HEK293 (cell line): ENCODE measurements around the gene CANX.

ENCODE experiments used
- CTCF ChIA-PET: fragments of 350-600 bp; formaldehyde crosslinking; extraction: SDS; loops from one replicate; lab custom pipeline; 2021; ENCODE audit warnings: antibody characterized with exemption; lab: Yijun Ruan, JAX
- POLR2A ChIA-PET: fragments of 300-600 bp; formaldehyde crosslinking; extraction: SDS; loops from one replicate; lab custom pipeline; 2020; ENCODE audit warnings: antibody characterized with exemption, inconsistent platforms; lab: Yijun Ruan, JAX
- H3K27ac ChIP-seq: fragments of 200-500 bp; sonication (Bioruptor generic); 2 replicates; pipeline ENCODE4 v1.5.1; 2014; ENCODE audit warnings: low read depth, low read length, control low read depth, inconsistent platforms; ENCODE audit errors: extremely low read depth
- H3K36me3 ChIP-seq, 2 experiments: fragments of 200-500 bp in 1 of 2; sonication (Bioruptor generic) in 1 of 2; 1 replicate in 1 of 2; 2 replicates in 1 of 2; pipeline ENCODE4 v1.5.1; 2014 to 2017; ENCODE audit warnings: inconsistent platforms in 2 of 2, low read length in 2 of 2; ENCODE audit not compliant: control insufficient read depth in 2 of 2, insufficient read depth in 1 of 2
- H3K4me1 ChIP-seq: fragments of 200-500 bp; sonication (Bioruptor generic); 2 replicates; pipeline ENCODE4 v1.5.1; 2014; ENCODE audit warnings: mild to moderate bottlenecking, low read length, inconsistent platforms; ENCODE audit not compliant: control insufficient read depth, insufficient read depth
- H3K4me3 ChIP-seq: 2 replicates; pipeline ENCODE4 v1.5.1; 2011; ENCODE audit warnings: low read depth, mild to moderate bottlenecking, control low read depth, low read length, moderate library complexity
- H3K9me3 ChIP-seq: fragments of 200-500 bp; sonication (Bioruptor generic); 2 replicates; pipeline ENCODE4 v1.5.1; 2014; ENCODE audit warnings: low read depth, low read length, inconsistent platforms; ENCODE audit not compliant: control insufficient read depth, insufficient read depth
- BCL11A ChIP-seq: fragments of 450-650 bp; formaldehyde crosslinking; IDR thresholded peaks from 2 replicates; pipeline ENCODE4 v1.5.1; 2016; ENCODE audit warnings: low read depth, missing biosample characterization, missing genetic modification characterization
- FEZF1 ChIP-seq: fragments of 450-650 bp; formaldehyde crosslinking; IDR thresholded peaks from 2 replicates; pipeline ENCODE4 v1.5.1; 2016; ENCODE audit warnings: missing biosample characterization, missing genetic modification characterization
- GLI4 ChIP-seq: fragments of 450-650 bp; formaldehyde crosslinking; IDR thresholded peaks from 2 replicates; pipeline ENCODE4 v1.5.1; 2016; ENCODE audit warnings: missing biosample characterization, missing genetic modification characterization
- KLF10 ChIP-seq: fragments of 450-650 bp; IDR thresholded peaks from 2 replicates; pipeline ENCODE4 v1.5.1; 2018; ENCODE audit warnings: missing biosample characterization, mild to moderate bottlenecking, missing genetic modification characterization
- KLF16 ChIP-seq: fragments of 450-650 bp; formaldehyde crosslinking; IDR thresholded peaks from 2 replicates; pipeline ENCODE4 v1.5.1; 2017; ENCODE audit warnings: missing biosample characterization, missing genetic modification characterization
- KLF8 ChIP-seq: fragments of 450-650 bp; formaldehyde crosslinking; IDR thresholded peaks from 2 replicates; pipeline ENCODE4 v1.5.1; 2016; ENCODE audit warnings: missing biosample characterization, missing genetic modification characterization
- KLF9 ChIP-seq: fragments of 450-650 bp; formaldehyde crosslinking; IDR thresholded peaks from 2 replicates; pipeline ENCODE4 v1.5.1; 2016; ENCODE audit warnings: missing biosample characterization, missing genetic modification characterization, low read depth
- REPIN1 ChIP-seq: fragments of 450-650 bp; formaldehyde crosslinking; IDR thresholded peaks from 2 replicates; pipeline ENCODE4 v1.5.1; 2017; ENCODE audit warnings: missing biosample characterization, missing genetic modification characterization, low read depth
- ZBTB8A ChIP-seq: fragments of 450-650 bp; formaldehyde crosslinking; IDR thresholded peaks from 2 replicates; pipeline ENCODE4 v1.5.1; 2016; ENCODE audit warnings: missing biosample characterization, missing genetic modification characterization
- ZNF140 ChIP-seq: fragments of 450-650 bp; formaldehyde crosslinking; IDR thresholded peaks from 2 replicates; pipeline ENCODE4 v1.5.1; 2016; ENCODE audit warnings: missing biosample characterization, missing genetic modification characterization
- ZNF211 ChIP-seq: fragments of 450-650 bp; formaldehyde crosslinking; IDR thresholded peaks from 2 replicates; pipeline ENCODE4 v1.5.1; 2016; ENCODE audit warnings: low read depth, missing biosample characterization, missing genetic modification characterization
- ZNF311 ChIP-seq: fragments of 450-650 bp; formaldehyde crosslinking; IDR thresholded peaks from 2 replicates; pipeline ENCODE4 v1.5.1; 2017; ENCODE audit warnings: missing biosample characterization, missing genetic modification characterization, borderline replicate concordance
- ZNF324 ChIP-seq: fragments of 450-650 bp; formaldehyde crosslinking; IDR thresholded peaks from 2 replicates; pipeline ENCODE4 v1.5.1; 2016; ENCODE audit warnings: missing biosample characterization, missing genetic modification characterization
- ZNF37A ChIP-seq: fragments of 450-650 bp; IDR thresholded peaks from 2 replicates; pipeline ENCODE4 v1.5.1; 2018; ENCODE audit warnings: missing biosample characterization, missing genetic modification characterization
- ZNF394 ChIP-seq: fragments of 450-650 bp; formaldehyde crosslinking; IDR thresholded peaks from 2 replicates; pipeline ENCODE4 v1.5.1; 2016; ENCODE audit warnings: missing biosample characterization, missing genetic modification characterization, mild to moderate bottlenecking, moderate library complexity, borderline replicate concordance
- ZNF48 ChIP-seq: fragments of 450-650 bp; formaldehyde crosslinking; IDR thresholded peaks from 2 replicates; pipeline ENCODE4 v1.5.1; 2016; ENCODE audit warnings: missing biosample characterization, missing genetic modification characterization
- ZNF544 ChIP-seq: fragments of 450-650 bp; formaldehyde crosslinking; IDR thresholded peaks from 2 replicates; pipeline ENCODE4 v1.5.0; 2017; ENCODE audit warnings: missing biosample characterization, missing genetic modification characterization
- ZNF561 ChIP-seq: fragments of 450-650 bp; IDR thresholded peaks from 2 replicates; pipeline ENCODE4 v1.5.1; 2018; ENCODE audit warnings: missing biosample characterization, missing genetic modification characterization, borderline replicate concordance
- ZNF777 ChIP-seq: fragments of 450-650 bp; formaldehyde crosslinking; IDR thresholded peaks from 2 replicates; pipeline ENCODE4 v1.5.1; 2017; ENCODE audit warnings: missing biosample characterization, missing genetic modification characterization, borderline replicate concordance
- ZNF843 ChIP-seq: fragments of 450-650 bp; formaldehyde crosslinking; IDR thresholded peaks from 2 replicates; pipeline ENCODE4 v1.5.1; 2016; ENCODE audit warnings: missing biosample characterization, missing genetic modification characterization
- ZSCAN30 ChIP-seq: fragments of 450-650 bp; IDR thresholded peaks from 2 replicates; pipeline ENCODE4 v1.5.1; 2018; ENCODE audit warnings: missing biosample characterization, mild to moderate bottlenecking, missing genetic modification characterization, moderate library complexity
- TF ChIP-seq, protein P1 (sequence below): fragments of 450-650 bp; formaldehyde crosslinking; IDR thresholded peaks from 2 replicates; pipeline ENCODE4 v1.5.1; 2016; ENCODE audit warnings: missing biosample characterization, missing genetic modification characterization
- TF ChIP-seq, protein P2 (sequence below): fragments of 450-650 bp; formaldehyde crosslinking; IDR thresholded peaks from 2 replicates; pipeline ENCODE4 v1.5.1; 2017; ENCODE audit warnings: missing biosample characterization, missing genetic modification characterization
- TF ChIP-seq, protein P3 (sequence below): fragments of 450-650 bp; formaldehyde crosslinking; conservative IDR thresholded peaks from 2 replicates; pipeline ENCODE4 v1.5.1; 2016; ENCODE audit warnings: low read depth, missing biosample characterization, missing genetic modification characterization
- TF ChIP-seq, protein P4 (sequence below): fragments of 450-650 bp; formaldehyde crosslinking; IDR thresholded peaks from 2 replicates; pipeline ENCODE4 v1.5.1; 2016; ENCODE audit warnings: missing biosample characterization, missing genetic modification characterization
- TF ChIP-seq, protein P5 (sequence below): fragments of 450-650 bp; formaldehyde crosslinking; IDR thresholded peaks from 2 replicates; pipeline ENCODE4 v1.5.1; 2016; ENCODE audit warnings: missing biosample characterization, missing genetic modification characterization

Gene CANX

DNA sequence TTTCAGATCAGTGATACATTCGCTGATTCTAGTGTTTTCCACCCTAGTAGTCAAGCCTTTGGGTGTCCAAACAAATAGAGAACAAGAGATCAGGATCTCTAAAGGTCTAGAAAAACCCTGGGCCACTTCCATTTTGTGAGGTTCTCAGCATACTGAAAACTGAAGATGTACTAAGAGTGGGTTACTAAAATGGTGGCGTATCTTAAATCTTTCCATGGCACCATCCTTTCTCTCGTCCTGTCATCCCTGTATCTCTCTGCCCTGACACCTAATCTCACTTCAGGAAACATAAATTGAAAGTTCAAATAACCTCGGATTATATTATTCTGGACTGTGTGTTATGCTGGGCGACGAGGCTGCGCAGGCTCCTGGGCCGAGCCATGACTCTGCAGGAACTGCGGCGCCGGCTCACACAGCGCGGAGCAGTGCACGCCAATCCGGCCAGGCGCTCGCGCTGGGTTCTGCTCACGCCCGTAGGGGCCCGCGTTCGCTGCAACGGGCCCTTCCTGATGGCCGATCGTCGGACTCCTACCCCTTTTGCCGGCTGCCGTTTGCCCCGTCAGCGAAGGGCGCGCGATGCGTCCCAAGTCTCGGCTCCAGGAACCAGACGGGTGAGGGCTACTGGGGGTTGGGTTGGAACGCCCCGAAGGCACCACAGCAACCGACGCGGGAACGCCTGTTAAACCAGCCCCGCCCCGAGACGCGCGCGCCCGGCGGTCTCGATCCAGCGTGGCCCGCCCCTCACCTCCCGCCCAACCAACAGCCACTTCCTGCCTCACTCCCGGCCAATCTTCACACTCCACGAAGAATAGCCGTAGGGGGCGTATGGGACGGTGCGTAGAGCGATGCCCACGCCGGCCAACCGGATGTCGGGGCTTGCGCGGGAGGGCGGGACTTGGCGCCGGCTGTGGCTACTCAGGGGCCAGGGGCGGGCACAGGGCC lies 503 bp upstream of the CANX start:
- no peaks in the 10 kb centered on the region for H3K4me1 ChIP-seq
- peaks cover 21 to 22% of the 10 kb centered on the region in 2 experiments for H3K36me3 ChIP-seq
- H3K9me3 ChIP-seq, result no peaks in the 10 kb centered on the region
- H3K4me3 ChIP-seq, result peak overlapping the region; percentile 97
- POLR2A ChIA-PET, result interaction anchor here (0.7 to 1.5 kb wide), 3 partner anchors 11 to 75 kb away, joined by 3 to 8 read pairs (median 4); partner anchors contain the start of gene HNRNPH1
- H3K27ac ChIP-seq, result peak overlapping the region; percentile 89
- CTCF ChIA-PET, result no interaction called here
- TF ChIP-seq REPIN1 (tag by site-specific recombination) (no peak), ZNF544 (no peak), KLF10 (tag by site-specific recombination) (peak; percentile 50; the same call in 1 of the 2 replicates), ZNF777 (peak; percentile 82; the same call in 1 of the 2 replicates), FEZF1 (peak; percentile 89), ZSCAN30 (peak; percentile 81), ZNF311 (tag by site-specific recombination) (no peak), ZNF394 (tag by site-specific recombination) (0 out of 2 replicates have a peak, but pooled peaks have one; percentile 22), ZNF37A (tag by site-specific recombination) (no peak), ZBTB8A (peak; percentile 100), KLF8 (tag by site-specific recombination) (peak; percentile 86), BCL11A (no peak), ZNF843 (peak; percentile 65), ZNF48 (tag by site-specific recombination) (no peak), ZNF324 (tag by site-specific recombination) (peak; percentile 73; the same call in 1 of the 2 replicates), KLF9 (tag by site-specific recombination) (no peak; the same call in 1 of the 2 replicates), GLI4 (tag by site-specific recombination) (peak; percentile 49; the same call in 1 of the 2 replicates), KLF16 (no peak), ZNF211 (tag by site-specific recombination) (no peak), ZNF561 (0 out of 2 replicates have a peak, but pooled peaks have one; percentile 46), ZNF140 (tag by site-specific recombination) (no peak)
- TF ChIP-seq, protein P1, sequence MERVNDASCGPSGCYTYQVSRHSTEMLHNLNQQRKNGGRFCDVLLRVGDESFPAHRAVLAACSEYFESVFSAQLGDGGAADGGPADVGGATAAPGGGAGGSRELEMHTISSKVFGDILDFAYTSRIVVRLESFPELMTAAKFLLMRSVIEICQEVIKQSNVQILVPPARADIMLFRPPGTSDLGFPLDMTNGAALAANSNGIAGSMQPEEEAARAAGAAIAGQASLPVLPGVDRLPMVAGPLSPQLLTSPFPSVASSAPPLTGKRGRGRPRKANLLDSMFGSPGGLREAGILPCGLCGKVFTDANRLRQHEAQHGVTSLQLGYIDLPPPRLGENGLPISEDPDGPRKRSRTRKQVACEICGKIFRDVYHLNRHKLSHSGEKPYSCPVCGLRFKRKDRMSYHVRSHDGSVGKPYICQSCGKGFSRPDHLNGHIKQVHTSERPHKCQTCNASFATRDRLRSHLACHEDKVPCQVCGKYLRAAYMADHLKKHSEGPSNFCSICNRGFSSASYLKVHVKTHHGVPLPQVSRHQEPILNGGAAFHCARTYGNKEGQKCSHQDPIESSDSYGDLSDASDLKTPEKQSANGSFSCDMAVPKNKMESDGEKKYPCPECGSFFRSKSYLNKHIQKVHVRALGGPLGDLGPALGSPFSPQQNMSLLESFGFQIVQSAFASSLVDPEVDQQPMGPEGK (tag by site-specific recombination), result peak; percentile 96
- TF ChIP-seq, protein P2, sequence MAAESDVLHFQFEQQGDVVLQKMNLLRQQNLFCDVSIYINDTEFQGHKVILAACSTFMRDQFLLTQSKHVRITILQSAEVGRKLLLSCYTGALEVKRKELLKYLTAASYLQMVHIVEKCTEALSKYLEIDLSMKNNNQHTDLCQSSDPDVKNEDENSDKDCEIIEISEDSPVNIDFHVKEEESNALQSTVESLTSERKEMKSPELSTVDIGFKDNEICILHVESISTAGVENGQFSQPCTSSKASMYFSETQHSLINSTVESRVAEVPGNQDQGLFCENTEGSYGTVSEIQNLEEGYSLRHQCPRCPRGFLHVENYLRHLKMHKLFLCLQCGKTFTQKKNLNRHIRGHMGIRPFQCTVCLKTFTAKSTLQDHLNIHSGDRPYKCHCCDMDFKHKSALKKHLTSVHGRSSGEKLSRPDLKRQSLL (tag by site-specific recombination), result peak; percentile 84; the same call in 1 of the 2 replicates
- TF ChIP-seq, protein P3, sequence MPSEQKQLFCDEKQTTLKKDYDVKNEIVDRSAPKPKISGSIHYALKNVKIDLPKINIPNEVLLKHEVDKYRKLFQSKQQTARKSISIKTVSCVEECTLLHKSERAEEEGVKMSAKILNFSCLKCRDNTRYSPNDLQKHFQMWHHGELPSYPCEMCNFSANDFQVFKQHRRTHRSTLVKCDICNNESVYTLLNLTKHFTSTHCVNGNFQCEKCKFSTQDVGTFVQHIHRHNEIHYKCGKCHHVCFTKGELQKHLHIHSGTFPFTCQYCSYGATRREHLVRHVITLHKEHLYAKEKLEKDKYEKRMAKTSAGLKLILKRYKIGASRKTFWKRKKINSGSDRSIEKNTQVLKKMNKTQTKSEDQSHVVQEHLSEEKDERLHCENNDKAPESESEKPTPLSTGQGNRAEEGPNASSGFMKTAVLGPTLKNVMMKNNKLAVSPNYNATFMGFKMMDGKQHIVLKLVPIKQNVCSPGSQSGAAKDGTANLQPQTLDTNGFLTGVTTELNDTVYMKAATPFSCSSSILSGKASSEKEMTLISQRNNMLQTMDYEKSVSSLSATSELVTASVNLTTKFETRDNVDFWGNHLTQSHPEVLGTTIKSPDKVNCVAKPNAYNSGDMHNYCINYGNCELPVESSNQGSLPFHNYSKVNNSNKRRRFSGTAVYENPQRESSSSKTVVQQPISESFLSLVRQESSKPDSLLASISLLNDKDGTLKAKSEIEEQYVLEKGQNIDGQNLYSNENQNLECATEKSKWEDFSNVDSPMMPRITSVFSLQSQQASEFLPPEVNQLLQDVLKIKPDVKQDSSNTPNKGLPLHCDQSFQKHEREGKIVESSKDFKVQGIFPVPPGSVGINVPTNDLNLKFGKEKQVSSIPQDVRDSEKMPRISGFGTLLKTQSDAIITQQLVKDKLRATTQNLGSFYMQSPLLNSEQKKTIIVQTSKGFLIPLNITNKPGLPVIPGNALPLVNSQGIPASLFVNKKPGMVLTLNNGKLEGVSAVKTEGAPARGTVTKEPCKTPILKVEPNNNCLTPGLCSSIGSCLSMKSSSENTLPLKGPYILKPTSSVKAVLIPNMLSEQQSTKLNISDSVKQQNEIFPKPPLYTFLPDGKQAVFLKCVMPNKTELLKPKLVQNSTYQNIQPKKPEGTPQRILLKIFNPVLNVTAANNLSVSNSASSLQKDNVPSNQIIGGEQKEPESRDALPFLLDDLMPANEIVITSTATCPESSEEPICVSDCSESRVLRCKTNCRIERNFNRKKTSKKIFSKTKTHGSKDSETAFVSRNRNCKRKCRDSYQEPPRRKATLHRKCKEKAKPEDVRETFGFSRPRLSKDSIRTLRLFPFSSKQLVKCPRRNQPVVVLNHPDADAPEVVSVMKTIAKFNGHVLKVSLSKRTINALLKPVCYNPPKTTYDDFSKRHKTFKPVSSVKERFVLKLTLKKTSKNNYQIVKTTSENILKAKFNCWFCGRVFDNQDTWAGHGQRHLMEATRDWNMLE (tag by site-specific recombination), result no peak
- TF ChIP-seq, protein P4, sequence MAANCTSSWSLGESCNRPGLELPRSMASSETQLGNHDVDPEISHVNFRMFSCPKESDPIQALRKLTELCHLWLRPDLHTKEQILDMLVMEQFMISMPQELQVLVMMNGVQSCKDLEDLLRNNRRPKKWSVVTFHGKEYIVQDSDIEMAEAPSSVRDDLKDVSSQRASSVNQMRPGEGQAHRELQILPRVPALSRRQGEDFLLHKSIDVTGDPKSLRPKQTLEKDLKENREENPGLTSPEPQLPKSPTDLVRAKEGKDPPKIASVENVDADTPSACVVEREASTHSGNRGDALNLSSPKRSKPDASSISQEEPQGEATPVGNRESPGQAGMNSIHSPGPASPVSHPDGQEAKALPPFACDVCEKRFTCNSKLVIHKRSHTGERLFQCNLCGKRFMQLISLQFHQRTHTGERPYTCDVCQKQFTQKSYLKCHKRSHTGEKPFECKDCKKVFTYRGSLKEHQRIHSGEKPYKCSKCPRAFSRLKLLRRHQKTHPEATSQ, result peak; percentile 59; the same call in 1 of the 2 replicates
- TF ChIP-seq, protein P5, sequence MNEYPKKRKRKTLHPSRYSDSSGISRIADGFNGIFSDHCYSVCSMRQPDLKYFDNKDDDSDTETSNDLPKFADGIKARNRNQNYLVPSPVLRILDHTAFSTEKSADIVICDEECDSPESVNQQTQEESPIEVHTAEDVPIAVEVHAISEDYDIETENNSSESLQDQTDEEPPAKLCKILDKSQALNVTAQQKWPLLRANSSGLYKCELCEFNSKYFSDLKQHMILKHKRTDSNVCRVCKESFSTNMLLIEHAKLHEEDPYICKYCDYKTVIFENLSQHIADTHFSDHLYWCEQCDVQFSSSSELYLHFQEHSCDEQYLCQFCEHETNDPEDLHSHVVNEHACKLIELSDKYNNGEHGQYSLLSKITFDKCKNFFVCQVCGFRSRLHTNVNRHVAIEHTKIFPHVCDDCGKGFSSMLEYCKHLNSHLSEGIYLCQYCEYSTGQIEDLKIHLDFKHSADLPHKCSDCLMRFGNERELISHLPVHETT, result peak; percentile 64
